K562 (cell line): ENCODE measurements around the gene RBM34. TPM values are rescaled to one million over a fixed set of nuclear protein-coding genes. Genes with fewer than 3 reads are reported as not detected.

ENCODE experiments used
- ADNP ChIP-seq: fragments of 200-800 bp; sonication (Bioruptor generic); IDR thresholded peaks from 2 replicates; pipeline ENCODE4 v1.6.1; 2016; ENCODE audit warnings: missing genetic modification characterization, missing compliant biosample characterization
- CAMTA2 ChIP-seq: fragments of 250-450 bp; sonication (Bioruptor Pico); conservative IDR thresholded peaks from 2 replicates; pipeline ENCODE4 v1.5.1; 2022
- DPF2 ChIP-seq: fragments of 450-650 bp; IDR thresholded peaks from 2 replicates; pipeline ENCODE4 v1.6.1; 2016
- FOXM1 ChIP-seq, 2 experiments: fragments of 450-650 bp in 1 of 2; sonication (generic) in 1 of 2; formaldehyde crosslinking in 1 of 2; IDR thresholded peaks; 2 replicates each; pipeline versions ENCODE4 v1.6.1 to v1.9.0; 2017 to 2022; ENCODE audit warnings: low read depth in 2 of 2, mild to moderate bottlenecking in 2 of 2, missing genetic modification reagents in 1 of 2, moderate library complexity in 1 of 2
- GABPA ChIP-seq: fragments of 200-800 bp; sonication (Bioruptor generic); conservative IDR thresholded peaks from 2 replicates; pipeline ENCODE4 v1.6.1; 2016; ENCODE audit warnings: low read depth, missing genetic modification characterization, missing compliant biosample characterization
- HNRNPH1 ChIP-seq: fragments of 200-400 bp; formaldehyde crosslinking; optimal IDR thresholded peaks from 2 replicates; pipeline ENCODE3; 2017; ENCODE audit warnings: low read depth, mild to moderate bottlenecking, low read length, moderate library complexity
- JUND ChIP-seq, 2 experiments: IDR thresholded peaks; 2 replicates in 1 of 2; 3 replicates in 1 of 2; pipeline ENCODE4 v1.6.1; 2011; ENCODE audit warnings: borderline replicate concordance in 2 of 2, low read depth in 2 of 2, low read length in 2 of 2, improper control_type of control experiment in 1 of 2, missing biosample characterization in 1 of 2, missing genetic modification characterization in 1 of 2, missing genetic modification reagents in 1 of 2
- MAFF ChIP-seq: IDR thresholded peaks from 2 replicates; pipeline ENCODE4 v1.6.1; 2012; ENCODE audit warnings: low read length, improper control_type of control experiment
- MAFK ChIP-seq: IDR thresholded peaks from 2 replicates; pipeline ENCODE4 v1.6.1; 2011; ENCODE audit warnings: low read length, improper control_type of control experiment
- MCM7 ChIP-seq, 2 experiments: fragments of 450-650 bp; IDR thresholded peaks; 2 replicates each; pipeline ENCODE4 v1.6.1; 2016 to 2018
- MECOM ChIP-seq: fragments of 250-450 bp; sonication (Bioruptor Pico); IDR thresholded peaks from 2 replicates; pipeline ENCODE4 v1.8.0; 2022; ENCODE audit warnings: inconsistent platforms
- MTA1 ChIP-seq: fragments of 450-650 bp; IDR thresholded peaks from 2 replicates; pipeline ENCODE4 v1.6.1; 2017; ENCODE audit warnings: borderline replicate concordance
- NBN ChIP-seq: fragments of 450-650 bp; IDR thresholded peaks from 2 replicates; pipeline ENCODE4 v1.6.1; 2016; ENCODE audit warnings: low read depth, mild to moderate bottlenecking
- NR3C1 ChIP-seq: sonication (generic); formaldehyde crosslinking; IDR thresholded peaks from 2 replicates; pipeline ENCODE4 v1.8.1; 2022; ENCODE audit warnings: missing genetic modification reagents
- RBM34 ChIP-seq: fragments of 200-400 bp; formaldehyde crosslinking; IDR thresholded peaks from 2 replicates; pipeline ENCODE4 v1.6.1; 2018; ENCODE audit warnings: low read length, borderline replicate concordance; ENCODE audit not compliant: insufficient read depth
- SUPT5H ChIP-seq: fragments of 450-650 bp; IDR thresholded peaks from 2 replicates; pipeline ENCODE4 v1.6.1; 2016
- YY1 ChIP-seq, 3 experiments: IDR thresholded peaks; 2 replicates each; pipeline ENCODE4 v1.6.1; 2011; ENCODE audit warnings: low read length in 2 of 3, mild to moderate bottlenecking in 2 of 3, moderate library complexity in 2 of 3, borderline replicate concordance in 1 of 3, control low read depth in 1 of 3, low read depth in 1 of 3; ENCODE audit not compliant: insufficient read depth in 3 of 3, insufficient replicate concordance in 2 of 3, control insufficient read depth in 1 of 3, insufficient read length in 1 of 3; ENCODE audit errors: extremely low read depth in 1 of 3
- ZZZ3 ChIP-seq: fragments of 450-650 bp; IDR thresholded peaks from 2 replicates; pipeline ENCODE4 v1.6.1; 2016; ENCODE audit warnings: antibody characterized with exemption, mild to moderate bottlenecking, moderate library complexity
- polyA plus RNA-seq, 8 experiments: library from polyadenylated mRNA; depleted of rRNA in 4 of 8; stranded (reverse) in 5 of 8; unstranded in 3 of 8; fragments of >200 nt; fragmentation: Nextera tagmentation in 2 of 8; fragmentation: Illumina TruSeq in 1 of 8; extraction: Ambion mirVana in 2 of 8; extraction: Trizol in 1 of 8; gene quantifications; 2 replicates each; pipeline versions ENCODE4 v1.2.1 to v1.2.3, GENCODE V29; 2011 to 2014; ENCODE audit warnings: inconsistent platforms in 1 of 8, missing spikeins in 1 of 8
- total RNA-seq, 7 experiments: library from RNA; depleted of rRNA in 6 of 7; stranded (reverse); fragments of >200 nt in 6 of 7; fragmentation: Illumina TruSeq in 2 of 7; extraction: Trizol in 2 of 7; gene quantifications; 2 replicates each; pipeline versions ENCODE4 v1.2.1 to v1.2.3, GENCODE V29; 2011 to 2021; ENCODE audit warnings: low replicate concordance in 1 of 7
- TF ChIP-seq, protein P1 (sequence below), 2 experiments: fragments of 150-350 bp in 1 of 2; IDR thresholded peaks; 2 replicates each; pipeline ENCODE4 v1.6.1; 2012 to 2016; ENCODE audit warnings: low read depth in 2 of 2, low read length in 2 of 2, mild to moderate bottlenecking in 1 of 2, moderate library complexity in 1 of 2
- TF ChIP-seq, protein P2 (sequence below), 2 experiments: fragments of 450-650 bp in 1 of 2; sonication (generic) in 1 of 2; formaldehyde crosslinking in 1 of 2; IDR thresholded peaks in 1 of 2; conservative IDR thresholded peaks in 1 of 2; 2 replicates each; pipeline versions ENCODE4 v1.6.1 to v1.8.1; 2016 to 2023; ENCODE audit warnings: mild to moderate bottlenecking in 2 of 2, moderate library complexity in 2 of 2, inconsistent platforms in 1 of 2, missing genetic modification reagents in 1 of 2
- TF ChIP-seq, protein P3 (sequence below): fragments of 250-450 bp; sonication (Bioruptor Pico); IDR thresholded peaks from 2 replicates; pipeline ENCODE4 v1.5.0; 2021

Gene RBM34
- total and polyA plus RNA-seq, 9 of the 15 experiments (the other 6 are each of a cell fraction or from before 2014, with no cell fraction given): 64.0 to 178 (median 124) TPM

DNA sequence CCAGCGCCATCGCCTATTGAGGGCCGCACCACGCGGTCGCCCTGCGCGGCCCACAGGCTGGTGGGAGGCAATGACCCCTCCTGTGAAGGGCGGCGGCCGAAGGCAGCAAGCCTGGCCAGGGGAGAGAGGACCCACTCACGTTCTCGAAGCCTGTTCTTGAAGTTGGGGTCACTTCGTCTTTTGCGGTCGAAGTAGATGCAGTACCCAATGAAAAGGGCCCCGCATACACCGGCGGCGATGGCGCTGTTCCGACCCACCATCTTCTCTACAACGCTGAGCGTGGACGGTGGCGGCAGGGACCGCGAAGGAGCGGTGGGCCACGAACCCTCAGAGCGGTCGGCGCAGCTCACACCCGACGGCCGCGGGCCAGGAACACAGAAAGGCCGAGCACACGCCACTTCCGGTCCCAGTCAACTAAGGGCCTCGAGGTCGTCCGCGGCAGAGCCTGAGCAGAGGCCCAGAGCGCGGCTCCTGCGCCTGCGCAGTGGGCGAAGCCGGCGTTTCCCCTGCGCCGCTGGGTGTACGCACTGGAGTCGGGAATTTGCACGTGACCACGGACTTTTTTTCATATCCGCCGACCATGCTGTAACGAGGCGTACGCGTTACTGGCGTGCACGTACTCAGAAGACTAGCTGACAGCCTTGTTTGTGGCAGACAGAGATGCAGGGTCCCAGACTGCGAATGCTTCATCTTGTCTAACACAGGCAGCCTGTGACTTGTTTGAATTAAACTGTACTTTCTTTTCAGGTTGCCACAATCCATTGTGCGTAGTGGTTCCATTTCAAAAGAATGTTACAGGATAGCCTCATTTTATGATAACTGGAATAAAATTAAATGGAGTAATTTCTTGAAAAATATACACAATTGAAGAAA, 32.4 kb downstream of the RBM34 start, which contains the start of gene TOMM20 (continued):
- peak in 1 of 3 experiments; percentile 76 for TF ChIP-seq YY1 (IDR thresholded peaks at IDR 0.05; ENCODE audit: borderline replicate concordance in 1 of 3, control insufficient read depth in 1 of 3, extremely low read depth in 1 of 3, insufficient read depth in 3 of 3, insufficient read length in 1 of 3, insufficient replicate concordance in 2 of 3, low read depth in 1 of 3, low read length in 2 of 3)
- peak; percentile 68 for TF ChIP-seq DPF2
- no peak for TF ChIP-seq RBM34
- no peak for TF ChIP-seq MAFF
- TF ChIP-seq, protein P1, sequence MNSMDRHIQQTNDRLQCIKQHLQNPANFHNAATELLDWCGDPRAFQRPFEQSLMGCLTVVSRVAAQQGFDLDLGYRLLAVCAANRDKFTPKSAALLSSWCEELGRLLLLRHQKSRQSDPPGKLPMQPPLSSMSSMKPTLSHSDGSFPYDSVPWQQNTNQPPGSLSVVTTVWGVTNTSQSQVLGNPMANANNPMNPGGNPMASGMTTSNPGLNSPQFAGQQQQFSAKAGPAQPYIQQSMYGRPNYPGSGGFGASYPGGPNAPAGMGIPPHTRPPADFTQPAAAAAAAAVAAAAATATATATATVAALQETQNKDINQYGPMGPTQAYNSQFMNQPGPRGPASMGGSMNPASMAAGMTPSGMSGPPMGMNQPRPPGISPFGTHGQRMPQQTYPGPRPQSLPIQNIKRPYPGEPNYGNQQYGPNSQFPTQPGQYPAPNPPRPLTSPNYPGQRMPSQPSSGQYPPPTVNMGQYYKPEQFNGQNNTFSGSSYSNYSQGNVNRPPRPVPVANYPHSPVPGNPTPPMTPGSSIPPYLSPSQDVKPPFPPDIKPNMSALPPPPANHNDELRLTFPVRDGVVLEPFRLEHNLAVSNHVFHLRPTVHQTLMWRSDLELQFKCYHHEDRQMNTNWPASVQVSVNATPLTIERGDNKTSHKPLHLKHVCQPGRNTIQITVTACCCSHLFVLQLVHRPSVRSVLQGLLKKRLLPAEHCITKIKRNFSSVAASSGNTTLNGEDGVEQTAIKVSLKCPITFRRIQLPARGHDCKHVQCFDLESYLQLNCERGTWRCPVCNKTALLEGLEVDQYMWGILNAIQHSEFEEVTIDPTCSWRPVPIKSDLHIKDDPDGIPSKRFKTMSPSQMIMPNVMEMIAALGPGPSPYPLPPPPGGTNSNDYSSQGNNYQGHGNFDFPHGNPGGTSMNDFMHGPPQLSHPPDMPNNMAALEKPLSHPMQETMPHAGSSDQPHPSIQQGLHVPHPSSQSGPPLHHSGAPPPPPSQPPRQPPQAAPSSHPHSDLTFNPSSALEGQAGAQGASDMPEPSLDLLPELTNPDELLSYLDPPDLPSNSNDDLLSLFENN (IDR thresholded peaks at IDR 0.05; ENCODE audit: low read depth in 2 of 2, low read length in 2 of 2): peak in 1 of 2 experiments; percentile 41; a peak in 1 of 4 replicates
- TF ChIP-seq NR3C1 (CRISPR knock-in tag): peak; percentile 63; the same call in 1 of the 2 replicates
- TF ChIP-seq HNRNPH1: no peak
- TF ChIP-seq MAFK: peak; percentile 55
- no peak for TF ChIP-seq MCM7 (IDR thresholded peaks at IDR 0.05)
- TF ChIP-seq, protein P2, sequence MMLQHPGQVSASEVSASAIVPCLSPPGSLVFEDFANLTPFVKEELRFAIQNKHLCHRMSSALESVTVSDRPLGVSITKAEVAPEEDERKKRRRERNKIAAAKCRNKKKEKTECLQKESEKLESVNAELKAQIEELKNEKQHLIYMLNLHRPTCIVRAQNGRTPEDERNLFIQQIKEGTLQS (IDR thresholded peaks at IDR 0.05): no peak
- TF ChIP-seq, protein P2 (CRISPR knock-in tag; conservative IDR thresholded peaks at IDR 0.05): peak; percentile 68
- no peak for TF ChIP-seq MTA1
- TF ChIP-seq FOXM1 (IDR thresholded peaks at IDR 0.05; ENCODE audit: low read depth): no peak
- TF ChIP-seq FOXM1 (CRISPR knock-in tag; IDR thresholded peaks at IDR 0.05; ENCODE audit: low read depth): peak; percentile 92; the same call in 1 of the 2 replicates
- TF ChIP-seq CAMTA2 (CRISPR knock-in tag): no peak
- TF ChIP-seq SUPT5H: peak; percentile 97
- peak; percentile 51 for TF ChIP-seq JUND (IDR thresholded peaks at IDR 0.05; ENCODE audit: borderline replicate concordance, low read depth, low read length)
- peak; percentile 74; the same call in 2 of the 3 replicates for TF ChIP-seq JUND (tag; IDR thresholded peaks at IDR 0.05; ENCODE audit: borderline replicate concordance, low read depth, low read length)
- peak; percentile 68 for TF ChIP-seq MECOM (CRISPR knock-in tag)
- no peak for TF ChIP-seq ADNP (tag)
- no peak; the same call in 1 of the 2 replicates for TF ChIP-seq NBN
- peak; percentile 96 for TF ChIP-seq GABPA
- peak; percentile 23; the same call in 1 of the 2 replicates for TF ChIP-seq ZZZ3
- TF ChIP-seq, protein P3, sequence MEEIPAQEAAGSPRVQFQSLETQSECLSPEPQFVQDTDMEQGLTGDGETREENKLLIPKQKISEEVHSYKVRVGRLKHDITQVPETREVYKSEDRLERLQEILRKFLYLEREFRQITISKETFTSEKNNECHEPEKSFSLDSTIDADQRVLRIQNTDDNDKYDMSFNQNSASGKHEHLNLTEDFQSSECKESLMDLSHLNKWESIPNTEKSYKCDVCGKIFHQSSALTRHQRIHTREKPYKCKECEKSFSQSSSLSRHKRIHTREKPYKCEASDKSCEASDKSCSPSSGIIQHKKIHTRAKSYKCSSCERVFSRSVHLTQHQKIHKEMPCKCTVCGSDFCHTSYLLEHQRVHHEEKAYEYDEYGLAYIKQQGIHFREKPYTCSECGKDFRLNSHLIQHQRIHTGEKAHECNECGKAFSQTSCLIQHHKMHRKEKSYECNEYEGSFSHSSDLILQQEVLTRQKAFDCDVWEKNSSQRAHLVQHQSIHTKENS (CRISPR knock-in tag): no peak
